GM23338 (cell line): Measurements from ENCODE around the gene SIRPA. TPM values are rescaled to one million over a fixed set of nuclear protein-coding genes. Genes with fewer than 3 reads are reported as not detected.
A peak's percentile ranks its signal among the peaks of the same experiment; 100 is the strongest.

ENCODE experiments used
- ATAC-seq: fragments of 200-7000 bp; cut with Tn5 transposase; 3 replicates; pipeline ENCODE4 v1.9.1; 2020
- DNase-seq: peaks from one replicate; pipeline ENCODE4 v3.0.0-alpha.2; 2015; ENCODE audit warnings: low spot score
- H2AFZ ChIP-seq: fragments of 200-600 bp; sonication (generic); 2 replicates; pipeline ENCODE4 v1.8.0; 2016; ENCODE audit warnings: antibody characterized with exemption, mild to moderate bottlenecking, moderate library complexity
- H3F3A ChIP-seq: fragments of 200-600 bp; sonication (generic); replicated peaks from 2 replicates; pipeline ENCODE4 v1.8.0; 2017; ENCODE audit warnings: antibody characterized with exemption, mixed run types, low read depth
- H3K27ac ChIP-seq: fragments of 200-600 bp; sonication (generic); 2 replicates; pipeline ENCODE4 v1.6.1; 2016; ENCODE audit warnings: low read depth
- H3K27me3 ChIP-seq: fragments of 200-600 bp; sonication (generic); 2 replicates; pipeline ENCODE4 v1.8.0; 2016; ENCODE audit warnings: mild to moderate bottlenecking, mixed run types, moderate library complexity; ENCODE audit not compliant: insufficient read depth
- H3K36me3 ChIP-seq: fragments of 200-600 bp; sonication (generic); 2 replicates; pipeline ENCODE4 v1.8.0; 2016; ENCODE audit warnings: mild to moderate bottlenecking; ENCODE audit not compliant: insufficient read depth
- H3K4me1 ChIP-seq: fragments of 200-600 bp; sonication (generic); 2 replicates; pipeline ENCODE4 v1.8.0; 2016; ENCODE audit warnings: mild to moderate bottlenecking, moderate library complexity; ENCODE audit not compliant: insufficient read depth
- H3K4me2 ChIP-seq: fragments of 200-600 bp; sonication (generic); 2 replicates; pipeline ENCODE4 v1.7.1; 2017; ENCODE audit warnings: mixed run types
- H3K4me3 ChIP-seq: fragments of 200-600 bp; sonication (generic); 2 replicates; pipeline ENCODE4 v1.6.1; 2016; ENCODE audit warnings: mixed run types
- H3K79me2 ChIP-seq: fragments of 200-600 bp; sonication (generic); replicated peaks from 2 replicates; pipeline ENCODE4 v1.8.0; 2017; ENCODE audit warnings: mild to moderate bottlenecking; ENCODE audit not compliant: insufficient read depth
- H3K9me2 ChIP-seq: fragments of 200-600 bp; sonication (generic); 2 replicates; pipeline ENCODE4 v1.8.0; 2017; ENCODE audit not compliant: insufficient read depth
- H4K20me1 ChIP-seq: fragments of 200-600 bp; sonication (generic); replicated peaks from 2 replicates; pipeline ENCODE4 v1.8.0; 2017; ENCODE audit warnings: mild to moderate bottlenecking; ENCODE audit not compliant: insufficient read depth
- H3K27ac Mint-ChIP-seq: 2 replicates; pipeline ENCODE4 v1.8.0; 2020; ENCODE audit warnings: inconsistent platforms, mild to moderate bottlenecking, moderate library complexity, mixed read lengths
- H3K27me3 Mint-ChIP-seq: 3 replicates; pipeline ENCODE4 v1.8.0; 2022; ENCODE audit warnings: low read depth, mild to moderate bottlenecking, moderate library complexity, mixed read lengths, inconsistent platforms; ENCODE audit not compliant: insufficient read depth, poor library complexity
- H3K36me3 Mint-ChIP-seq: 3 replicates; pipeline ENCODE4 v1.8.0; 2021; ENCODE audit warnings: low read depth, mild to moderate bottlenecking, inconsistent platforms, moderate library complexity, mixed read lengths
- H3K4me1 Mint-ChIP-seq: 3 replicates; pipeline ENCODE4 v1.8.0; 2020; ENCODE audit warnings: mild to moderate bottlenecking, inconsistent platforms, mixed read lengths
- H3K4me3 Mint-ChIP-seq: 3 replicates; pipeline ENCODE4 v1.8.0; 2021; ENCODE audit warnings: moderate library complexity, mild to moderate bottlenecking, inconsistent platforms, mixed read lengths
- H3K9me3 Mint-ChIP-seq: 3 replicates; pipeline ENCODE4 v1.8.0; 2020; ENCODE audit warnings: moderate library complexity, mild to moderate bottlenecking, inconsistent platforms, mixed read lengths
- CREB1 ChIP-seq: fragments of 250-450 bp; sonication (Bioruptor Pico); IDR thresholded peaks from 2 replicates; pipeline ENCODE4 v1.5.0; 2020; ENCODE audit warnings: low read depth, mild to moderate bottlenecking, moderate library complexity
- CTCF ChIP-seq, 2 experiments: fragments of 200-600 bp in 1 of 2; sonication (generic) in 1 of 2; conservative IDR thresholded peaks; 2 replicates each; pipeline versions ENCODE4 v1.5.1 to v1.6.1; 2016 to 2017; ENCODE audit warnings: antibody characterized with exemption in 2 of 2, low read depth in 2 of 2, mild to moderate bottlenecking in 2 of 2, moderate library complexity in 1 of 2
- ETS1 ChIP-seq: IDR thresholded peaks from 2 replicates; pipeline ENCODE4 v1.6.1; 2016; ENCODE audit warnings: antibody characterized with exemption
- EZH2 ChIP-seq: fragments of 200-600 bp; sonication (generic); IDR thresholded peaks from one replicate; pipeline ENCODE4 v1.8.0; 2017; ENCODE audit warnings: antibody characterized with exemption, mild to moderate bottlenecking, low read depth; ENCODE audit not compliant: unreplicated experiment
- EZH2phosphoT487 ChIP-seq: fragments of 200-600 bp; sonication (generic); IDR thresholded peaks from one replicate; pipeline ENCODE4 v1.8.1; 2018; ENCODE audit warnings: antibody characterized with exemption; ENCODE audit not compliant: unreplicated experiment
- JUNB ChIP-seq: IDR thresholded peaks from one replicate; pipeline ENCODE4 v1.6.1; 2016; ENCODE audit warnings: antibody characterized with exemption; ENCODE audit not compliant: unreplicated experiment
- POLR2AphosphoS5 ChIP-seq: IDR thresholded peaks from 2 replicates; pipeline ENCODE4 v1.6.1; 2016; ENCODE audit warnings: antibody characterized with exemption, low read depth
- REST ChIP-seq: IDR thresholded peaks from one replicate; pipeline ENCODE4 v1.6.1; 2018; ENCODE audit warnings: antibody characterized with exemption; ENCODE audit not compliant: unreplicated experiment
- STAT1 ChIP-seq: IDR thresholded peaks from one replicate; pipeline ENCODE4 v1.6.1; 2016; ENCODE audit warnings: antibody characterized with exemption; ENCODE audit not compliant: unreplicated experiment
- ZNF114 ChIP-seq: fragments of 250-450 bp; sonication (Bioruptor Pico); IDR thresholded peaks from 2 replicates; pipeline ENCODE4 v1.5.0; 2020; ENCODE audit warnings: mild to moderate bottlenecking, moderate library complexity
- ZNF331 ChIP-seq: fragments of 250-450 bp; sonication (Bioruptor Pico); IDR thresholded peaks from 2 replicates; pipeline ENCODE4 v1.5.0; 2020; ENCODE audit warnings: low read depth, mild to moderate bottlenecking, moderate library complexity
- polyA plus RNA-seq: library from polyadenylated mRNA; unstranded; fragments of >200 nt; fragmentation: Nextera tagmentation; extraction: Ambion mirVana; gene quantifications from 2 replicates; pipeline ENCODE4 v1.2.1, GENCODE V29; 2016
- total RNA-seq: library from RNA; depleted of rRNA; stranded (reverse); fragments of >200 nt; shearing (Covaris generic); gene quantifications from 2 replicates; pipeline ENCODE4 v1.2.3, GENCODE V29; 2014

The SIRPA gene
- total and polyA plus RNA-seq, 2 experiments from 2014 or later, result 1.2 to 2.9 TPM

DNA sequence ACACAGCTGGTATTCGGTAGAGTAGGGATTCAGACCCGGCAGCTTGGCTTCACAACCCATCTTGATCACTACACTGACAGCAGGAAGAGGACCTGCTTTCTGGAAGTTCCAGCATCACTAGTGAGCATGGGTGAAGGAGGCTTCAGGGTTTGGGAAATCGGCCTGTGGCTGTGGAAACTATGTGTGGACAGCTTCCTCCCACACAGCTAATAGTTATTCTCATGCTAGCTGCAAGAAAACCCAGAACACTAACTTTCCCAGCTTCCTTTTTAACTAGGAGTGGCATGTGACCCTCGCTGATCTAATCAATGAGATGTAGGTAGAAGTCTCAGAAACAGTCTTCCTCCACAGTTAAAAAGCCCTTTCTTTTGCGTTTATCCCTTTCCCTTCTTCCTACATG is 36.3 kb upstream of the SIRPA start (continued):
- TF ChIP-seq REST (no peak), ZNF114 (no peak)

DNA sequence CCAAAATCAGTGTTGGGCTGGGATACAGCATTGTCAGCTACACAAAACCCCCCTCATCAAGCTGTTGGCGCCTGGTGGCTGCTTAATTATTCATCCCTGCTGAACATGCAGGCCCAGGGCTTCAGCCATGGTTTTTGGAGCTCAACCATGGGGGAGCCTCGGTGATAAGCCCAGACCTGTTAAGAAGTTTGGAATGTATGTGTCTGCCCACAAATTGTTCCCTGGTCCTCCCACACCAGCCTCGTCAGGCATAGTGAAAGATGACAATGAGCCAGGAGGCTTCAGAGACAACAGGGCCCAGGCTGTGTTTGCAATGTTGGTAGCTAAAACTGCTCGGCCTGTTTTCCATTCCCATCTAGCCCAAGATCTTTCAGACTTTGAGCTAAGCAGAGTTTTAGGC is 34.8 kb upstream of the SIRPA start:
- Mint-ChIP-seq H3K9me3 (no peaks in the 10 kb centered on the region), H3K4me1 (peaks cover 11% of the 10 kb centered on the region), H3K27me3 (peaks cover 4% of the 10 kb centered on the region), H3K27ac (no peak overlapping the region), H3K36me3 (no peaks in the 10 kb centered on the region), H3K4me3 (no peak overlapping the region)
- DNase-seq, result no peak
- Histone ChIP-seq H3K4me3 (no peak overlapping the region), H3F3A (no peaks in the 10 kb centered on the region), H3K4me1 (no peaks in the 10 kb centered on the region), H3K79me2 (no peaks in the 10 kb centered on the region), H4K20me1 (no peaks in the 10 kb centered on the region), H3K36me3 (no peaks in the 10 kb centered on the region), H3K27me3 (no peaks in the 10 kb centered on the region), H3K27ac (no peak overlapping the region), H2AFZ (0 out of 2 replicates have a peak overlapping the region, but pooled peaks have one; percentile 38), H3K4me2 (no peak overlapping the region), H3K9me2 (no peaks in the 10 kb centered on the region)
- ATAC-seq, result no peak
- TF ChIP-seq ZNF114, result no peak
- TF ChIP-seq CTCF (conservative IDR thresholded peaks at IDR 0.05; ENCODE audit: low read depth in 2 of 2), result no peak
- TF ChIP-seq STAT1, result no peak
- no peak for TF ChIP-seq CREB1
- TF ChIP-seq ETS1, result no peak
- no peak for TF ChIP-seq JUNB
- no peak for TF ChIP-seq EZH2
- TF ChIP-seq EZH2phosphoT487, result no peak
- TF ChIP-seq ZNF331 (CRISPR knock-in tag), result no peak
- TF ChIP-seq POLR2AphosphoS5, result no peak
- TF ChIP-seq REST, result no peak
